ENCODE results near the gene XPNPEP2. TPM values are rescaled to one million over a fixed set of nuclear protein-coding genes. Genes with fewer than 3 reads are reported as not detected.

Gene XPNPEP2
- total RNA-seq, 1 experiment from 2014 or later: not detected

DNA sequence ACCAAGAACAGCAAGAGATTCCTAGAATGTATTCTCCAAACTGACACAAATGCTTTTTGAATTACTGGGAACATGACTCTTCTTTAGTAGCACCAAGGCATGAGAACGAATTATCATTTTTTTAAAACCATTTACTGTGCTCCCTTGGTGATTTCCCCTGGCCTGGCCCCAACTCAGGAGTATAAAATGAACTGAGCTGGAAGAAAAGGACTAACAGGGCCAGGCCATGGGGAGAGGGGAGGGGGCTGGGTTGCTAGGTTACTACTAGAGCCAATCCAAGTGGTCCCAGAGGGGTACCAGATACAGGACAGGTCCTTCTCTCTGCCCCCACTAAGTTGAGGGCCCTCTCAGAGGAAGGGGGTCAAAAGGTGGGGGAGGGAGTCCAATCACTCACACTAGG, 64.1 kb downstream of the XPNPEP2 start:
- no peak overlapping the region for H3K4me2 ChIP-seq (ENCODE audit: low read length)
- no peaks in the 10 kb centered on the region for H4K20me1 ChIP-seq (ENCODE audit: low read length)
- CTCF ChIA-PET: no interaction called here
- no peak overlapping the region for H3K4me3 ChIP-seq (ENCODE audit: low read length)
- H3F3A ChIP-seq (ENCODE audit: low read length, unreplicated experiment): no peaks in the 10 kb centered on the region
- no peaks in the 10 kb centered on the region for H3K9me3 ChIP-seq (ENCODE audit: low read length)
- H3K79me2 ChIP-seq (ENCODE audit: low read length): no peaks in the 10 kb centered on the region
- ATAC-seq (no peak), DNase-seq (no peak)
- no TSS peak for BruUV-seq (replicated peaks)
- H3K9ac ChIP-seq (ENCODE audit: low read length): no peak overlapping the region
- POLR2A ChIA-PET (ENCODE audit: unreplicated experiment): interaction anchor here (0.6 kb wide), 1 partner anchor 56 kb away, joined by 3 read pairs; no protein-coding TSS in a partner anchor
- H3K27ac ChIP-seq (ENCODE audit: low read length): no peak overlapping the region
- no peaks in the 10 kb centered on the region for H3K36me3 ChIP-seq (ENCODE audit: low read depth, low read length)
- no peaks in the 10 kb centered on the region for H3K9me2 ChIP-seq (replicated peaks; ENCODE audit: low read length)
- intact Hi-C loops (cut with micrococcal nuclease): no loop called here
- no peak for TF ChIP-seq EZH2 (IDR thresholded peaks at IDR 0.05; ENCODE audit: low read length, unreplicated experiment)
- TF ChIP-seq, protein P1, sequence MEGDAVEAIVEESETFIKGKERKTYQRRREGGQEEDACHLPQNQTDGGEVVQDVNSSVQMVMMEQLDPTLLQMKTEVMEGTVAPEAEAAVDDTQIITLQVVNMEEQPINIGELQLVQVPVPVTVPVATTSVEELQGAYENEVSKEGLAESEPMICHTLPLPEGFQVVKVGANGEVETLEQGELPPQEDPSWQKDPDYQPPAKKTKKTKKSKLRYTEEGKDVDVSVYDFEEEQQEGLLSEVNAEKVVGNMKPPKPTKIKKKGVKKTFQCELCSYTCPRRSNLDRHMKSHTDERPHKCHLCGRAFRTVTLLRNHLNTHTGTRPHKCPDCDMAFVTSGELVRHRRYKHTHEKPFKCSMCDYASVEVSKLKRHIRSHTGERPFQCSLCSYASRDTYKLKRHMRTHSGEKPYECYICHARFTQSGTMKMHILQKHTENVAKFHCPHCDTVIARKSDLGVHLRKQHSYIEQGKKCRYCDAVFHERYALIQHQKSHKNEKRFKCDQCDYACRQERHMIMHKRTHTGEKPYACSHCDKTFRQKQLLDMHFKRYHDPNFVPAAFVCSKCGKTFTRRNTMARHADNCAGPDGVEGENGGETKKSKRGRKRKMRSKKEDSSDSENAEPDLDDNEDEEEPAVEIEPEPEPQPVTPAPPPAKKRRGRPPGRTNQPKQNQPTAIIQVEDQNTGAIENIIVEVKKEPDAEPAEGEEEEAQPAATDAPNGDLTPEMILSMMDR (conservative IDR thresholded peaks at IDR 0.05; ENCODE audit: low read depth, low read length): no peak
- no peak for TF ChIP-seq EZH2phosphoT487 (IDR thresholded peaks at IDR 0.05; ENCODE audit: borderline replicate concordance, low read length)
- no peaks in the 10 kb centered on the region for H3K4me1 ChIP-seq (ENCODE audit: insufficient read depth, low read length)
- no peak overlapping the region for H2AFZ ChIP-seq (ENCODE audit: low read length)
- no peaks in the 10 kb centered on the region for H3K27me3 ChIP-seq (ENCODE audit: low read length)

DNA sequence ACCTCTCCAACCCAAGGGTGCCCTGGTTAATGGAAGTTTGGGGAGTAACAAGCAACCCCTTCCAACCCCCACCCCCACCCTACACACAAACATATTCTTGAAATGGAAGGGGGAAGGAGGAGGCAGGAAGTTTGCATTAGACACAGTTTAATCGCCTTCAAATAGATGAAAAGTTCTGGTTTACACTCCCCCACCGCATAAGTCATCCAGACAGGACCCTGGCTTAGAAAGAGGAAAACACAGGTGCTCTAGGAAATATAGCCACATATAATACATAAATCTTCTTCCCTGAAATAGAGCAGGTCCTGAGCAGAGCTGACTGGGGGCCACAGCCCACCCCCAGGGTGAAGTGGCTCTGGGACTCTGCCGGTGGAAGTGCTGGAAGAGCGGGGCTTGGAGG, 66.0 kb downstream of the XPNPEP2 start:
- BruUV-seq (replicated peaks): no TSS peak
- Histone ChIP-seq H3K36me3 (ENCODE audit: low read depth, low read length) (0 out of 2 replicates have a peak, but pooled peaks cover 6% of the 10 kb centered on the region), H2AFZ (ENCODE audit: low read length) (no peak overlapping the region), H3K9ac (ENCODE audit: low read length) (no peak overlapping the region), H3K9me3 (ENCODE audit: low read length) (no peaks in the 10 kb centered on the region), H3F3A (ENCODE audit: low read length, unreplicated experiment) (no peaks in the 10 kb centered on the region), H3K27me3 (ENCODE audit: low read length) (no peaks in the 10 kb centered on the region), H3K79me2 (ENCODE audit: low read length) (no peaks in the 10 kb centered on the region), H3K9me2 (replicated peaks; ENCODE audit: low read length) (no peaks in the 10 kb centered on the region), H3K27ac (ENCODE audit: low read length) (no peak overlapping the region), H3K4me2 (ENCODE audit: low read length) (no peak overlapping the region), H3K4me1 (ENCODE audit: insufficient read depth, low read length) (no peaks in the 10 kb centered on the region), H3K4me3 (ENCODE audit: low read length) (no peak overlapping the region), H4K20me1 (ENCODE audit: low read length) (no peaks in the 10 kb centered on the region)
- ChIA-PET CTCF (no interaction called here), POLR2A (ENCODE audit: unreplicated experiment) (no interaction called here)
- ATAC-seq: no peak
- intact Hi-C loops (cut with micrococcal nuclease): no loop called here
- no peak for TF ChIP-seq EZH2phosphoT487 (IDR thresholded peaks at IDR 0.05; ENCODE audit: borderline replicate concordance, low read length)
- no peak for TF ChIP-seq EZH2 (IDR thresholded peaks at IDR 0.05; ENCODE audit: low read length, unreplicated experiment)
- TF ChIP-seq, protein P1 (conservative IDR thresholded peaks at IDR 0.05; ENCODE audit: low read depth, low read length): no peak
- DNase-seq: no peak

DNA sequence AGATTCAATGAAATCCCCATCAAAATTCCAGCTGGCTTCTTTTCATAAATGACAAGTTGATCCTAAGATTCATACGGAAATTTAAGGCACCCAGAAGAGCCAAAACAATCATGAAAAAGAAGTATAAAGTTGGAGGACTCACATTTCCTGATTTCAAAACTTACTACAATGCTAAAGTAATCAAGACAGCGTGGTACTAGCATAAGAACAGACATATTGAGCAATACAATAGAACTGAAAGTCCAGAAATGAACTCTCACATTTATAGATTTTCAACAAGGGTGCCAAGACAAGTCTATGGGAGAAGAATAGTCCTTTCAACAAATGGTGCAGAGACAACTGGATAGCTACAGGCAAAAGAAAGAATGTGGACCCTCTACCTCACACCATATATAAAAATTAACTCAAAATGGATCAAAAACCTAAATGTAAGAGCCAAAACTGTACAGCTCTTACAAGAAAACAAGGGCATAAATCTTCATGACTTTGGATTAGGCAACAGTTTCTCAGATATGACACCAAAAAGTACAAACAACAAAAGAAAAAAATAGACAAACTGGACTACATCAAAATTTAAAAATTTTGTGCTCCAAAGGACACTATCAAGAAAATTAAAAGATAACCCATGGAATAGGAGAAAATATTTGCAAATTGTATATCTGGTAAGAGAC, 69.5 kb downstream of the XPNPEP2 start:
- POLR2A ChIA-PET (ENCODE audit: unreplicated experiment): no interaction called here
- no peaks in the 10 kb centered on the region for H3K9me3 ChIP-seq (ENCODE audit: low read length)
- no peak overlapping the region for H3K4me2 ChIP-seq (ENCODE audit: low read length)
- H3K9me2 ChIP-seq (replicated peaks; ENCODE audit: low read length): no peaks in the 10 kb centered on the region
- no peak overlapping the region for H2AFZ ChIP-seq (ENCODE audit: low read length)
- H3K27ac ChIP-seq (ENCODE audit: low read length): no peak overlapping the region
- intact Hi-C loops (cut with micrococcal nuclease): no loop called here
- H4K20me1 ChIP-seq (ENCODE audit: low read length): no peaks in the 10 kb centered on the region
- ATAC-seq (no peak), DNase-seq (no peak)
- H3K27me3 ChIP-seq (ENCODE audit: low read length): no peaks in the 10 kb centered on the region
- TF ChIP-seq, protein P1 (conservative IDR thresholded peaks at IDR 0.05; ENCODE audit: low read depth, low read length): no peak
- TF ChIP-seq EZH2 (IDR thresholded peaks at IDR 0.05; ENCODE audit: low read length, unreplicated experiment): no peak
- TF ChIP-seq EZH2phosphoT487 (IDR thresholded peaks at IDR 0.05; ENCODE audit: borderline replicate concordance, low read length): no peak
- no peaks in the 10 kb centered on the region for H3K4me1 ChIP-seq (ENCODE audit: insufficient read depth, low read length)
- H3K79me2 ChIP-seq (ENCODE audit: low read length): no peaks in the 10 kb centered on the region
- CTCF ChIA-PET: interaction anchor here (0.6 kb wide), 1 partner anchor 173 kb away, joined by 3 read pairs; no protein-coding TSS in a partner anchor
- BruUV-seq (replicated peaks): no TSS peak
- H3K36me3 ChIP-seq (ENCODE audit: low read depth, low read length): peaks cover 6% of the 10 kb centered on the region; the same call in 1 of the 2 replicates
- H3K4me3 ChIP-seq (ENCODE audit: low read length): no peak overlapping the region
- H3K9ac ChIP-seq (ENCODE audit: low read length): no peak overlapping the region
- no peaks in the 10 kb centered on the region for H3F3A ChIP-seq (ENCODE audit: low read length, unreplicated experiment)
